HTERT RPE-1 (cell line): ENCODE results near the gene MCM10.
"Not testable (repeated sequence)": the region's sequence is repeated elsewhere in the genome, so short reads cannot be mapped to it uniquely, and the experiment has no call there.

ENCODE experiments used
- in situ Hi-C: fragments of 300-500 bp; cut with MboI; formaldehyde crosslinking; loops from 4 replicates; pipeline ENCODE4 v1.14.3; 2020; ENCODE audit warnings: low sequenced_read_pairs

The MCM10 gene

DNA sequence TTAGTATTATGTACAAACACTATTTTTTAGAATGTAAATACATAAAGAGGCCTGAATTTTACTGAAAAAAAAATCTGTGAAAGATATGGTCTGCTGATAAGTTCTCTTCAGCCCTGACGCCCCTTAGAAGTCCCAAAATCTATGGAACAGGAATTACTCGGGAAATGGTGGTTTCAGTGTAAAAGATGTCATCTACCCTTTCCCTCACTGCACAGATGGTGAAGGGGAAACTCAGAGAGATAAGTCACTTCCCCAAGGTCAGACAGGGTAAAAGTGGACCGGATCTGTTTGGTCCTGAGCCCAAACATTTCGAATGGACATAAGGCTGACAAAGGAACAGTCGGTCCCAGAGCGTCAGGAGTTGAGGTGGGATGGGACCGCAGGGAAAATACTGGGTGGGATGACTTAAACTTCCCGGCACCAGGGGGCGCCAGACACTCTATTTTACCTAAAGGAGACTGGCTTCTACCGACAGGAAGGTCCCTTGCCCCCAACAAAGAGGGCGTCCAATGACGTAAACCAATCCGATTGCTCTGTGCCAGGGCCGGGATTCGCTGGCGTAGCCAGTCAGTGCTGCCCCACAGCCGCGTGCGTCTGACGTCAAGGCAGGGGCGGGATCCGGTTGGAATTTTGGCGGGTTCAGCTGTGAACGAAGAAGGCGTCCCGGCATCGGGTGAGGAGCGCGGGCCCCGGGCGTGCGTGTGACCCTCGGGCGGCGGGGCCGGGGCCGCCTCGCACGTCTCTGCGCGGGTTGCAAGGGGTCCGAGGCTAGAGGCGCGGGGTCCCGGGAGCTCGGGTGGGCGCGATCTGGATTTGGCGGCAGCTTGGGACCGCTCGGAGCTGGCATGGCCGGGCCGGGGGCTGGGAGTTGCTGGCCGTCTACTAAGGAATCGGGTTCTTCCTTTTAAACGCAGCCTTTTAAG, at the start of gene MCM10:
TSS of gene MCM10 (plus strand) at position 625 of the 923 bp plus-strand sequence. CDS start 2,645 bp downstream, outside the sequence.
- in situ Hi-C loops = no loop called here

GRCh38 chr10:13113544-13113943, 47.8 kb upstream of the MCM10 start:
- in situ Hi-C loops = no loop called here

GRCh38 chr10:13115832-13116803, 45.2 kb upstream of the MCM10 start:
- in situ Hi-C loops = no loop called here

DNA sequence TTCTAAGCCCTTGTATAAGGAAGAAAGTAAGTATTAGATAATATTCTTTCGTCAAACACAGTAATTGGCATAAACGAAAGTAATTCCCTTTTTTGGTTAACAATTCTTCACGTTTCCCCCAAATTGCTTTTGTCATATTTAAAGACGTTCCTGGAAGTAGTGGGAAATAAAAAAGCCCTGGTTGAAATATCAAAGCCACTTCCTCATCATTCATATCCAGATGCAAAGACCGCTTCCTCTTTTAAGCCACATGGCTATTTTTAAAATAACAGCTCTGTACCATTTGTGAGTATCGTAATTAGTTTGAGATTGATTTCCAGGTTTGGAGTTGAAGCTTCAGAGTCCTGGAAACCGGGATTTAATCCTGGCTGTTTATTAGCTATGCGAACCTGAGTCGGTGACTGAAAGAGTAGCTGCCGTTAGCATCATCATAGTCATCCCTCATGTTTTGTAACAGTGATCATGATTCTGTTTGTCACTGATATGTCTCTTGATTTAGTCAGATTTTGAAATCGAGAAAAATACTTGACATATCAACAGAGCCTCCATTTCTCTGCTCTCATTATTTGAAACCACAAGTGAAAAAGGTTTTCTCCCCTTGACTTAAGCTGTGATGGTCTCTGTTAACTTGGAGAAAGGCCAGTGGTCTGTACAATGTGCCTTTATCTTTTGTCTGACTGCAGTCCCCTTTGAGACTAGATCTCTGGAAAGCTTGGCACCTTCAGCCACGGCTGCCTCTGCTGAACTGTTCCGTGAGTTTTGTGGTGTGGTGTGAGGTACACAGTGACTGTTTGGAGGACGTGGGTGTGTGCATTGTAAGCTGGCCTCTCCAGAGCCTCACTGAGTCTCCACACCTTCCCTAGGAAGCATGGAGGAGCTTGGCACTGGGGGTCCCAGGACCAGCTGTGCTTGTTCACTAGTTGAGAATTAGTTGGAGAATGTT, 43.2 kb upstream of the MCM10 start:
- in situ Hi-C loops = no loop called here

GRCh38 chr10:13118784-13119410, 42.5 kb upstream of the MCM10 start:
- in situ Hi-C loops = no loop called here

- in situ Hi-C loops = no loop called here
These were observed 40.4 kb upstream of the MCM10 start for GRCh38 chr10:13120786-13121499.

DNA sequence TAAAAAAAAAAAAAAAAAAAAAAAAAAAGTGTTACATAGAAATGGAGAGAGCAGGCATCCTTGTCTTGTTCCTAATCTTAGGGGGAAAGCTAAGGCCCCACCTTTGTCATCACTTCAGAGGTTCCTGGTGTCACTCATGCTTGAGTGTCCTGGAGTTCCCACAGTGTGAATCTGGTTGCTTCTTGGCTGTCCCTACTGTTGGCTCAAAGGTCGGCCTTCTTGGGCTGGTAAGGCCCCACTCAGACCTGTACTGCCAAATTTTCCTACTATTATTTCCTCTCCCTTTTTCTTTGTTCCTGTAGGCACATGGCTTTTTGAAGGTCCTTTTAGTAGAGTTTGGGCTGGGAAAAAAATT, 39.9 kb upstream of the MCM10 start:
- in situ Hi-C loops = no loop called here

DNA sequence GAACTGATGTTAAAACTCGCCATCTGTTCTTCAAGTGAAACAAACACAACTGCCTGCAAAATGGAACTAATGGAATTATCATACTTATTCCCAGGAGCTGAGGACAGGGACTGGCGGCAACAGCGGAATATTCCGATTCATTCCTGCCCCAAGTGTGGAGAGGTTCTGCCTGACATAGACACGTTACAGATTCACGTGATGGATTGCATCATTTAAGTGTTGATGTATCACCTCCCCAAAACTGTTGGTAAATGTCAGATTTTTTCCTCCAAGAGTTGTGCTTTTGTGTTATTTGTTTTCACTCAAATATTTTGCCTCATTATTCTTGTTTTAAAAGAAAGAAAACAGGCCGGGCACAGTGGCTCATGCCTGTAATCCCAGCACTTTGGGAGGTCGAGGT, 24.7 kb upstream of the MCM10 start:
- in situ Hi-C loops = no loop called here

DNA sequence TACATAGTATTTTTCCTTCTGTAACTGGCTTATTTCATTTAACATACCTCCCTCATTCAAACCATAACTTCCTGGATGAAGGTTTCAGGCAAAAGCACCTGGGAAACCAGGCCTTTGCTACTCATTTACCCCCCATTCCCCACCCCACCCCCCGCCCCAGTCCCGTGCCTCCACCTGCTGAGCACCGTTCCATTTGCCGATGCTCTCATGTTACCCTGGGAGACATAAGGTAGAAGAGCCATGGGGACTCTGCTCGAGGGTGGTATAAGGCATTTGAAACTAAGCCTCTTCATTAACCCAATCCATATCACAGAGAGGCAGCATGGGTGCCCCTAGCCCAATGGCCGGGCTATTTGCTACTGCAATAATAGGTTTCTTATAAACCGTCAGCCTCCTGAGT, 22.2 kb upstream of the MCM10 start:
- in situ Hi-C loops = no loop called here

DNA sequence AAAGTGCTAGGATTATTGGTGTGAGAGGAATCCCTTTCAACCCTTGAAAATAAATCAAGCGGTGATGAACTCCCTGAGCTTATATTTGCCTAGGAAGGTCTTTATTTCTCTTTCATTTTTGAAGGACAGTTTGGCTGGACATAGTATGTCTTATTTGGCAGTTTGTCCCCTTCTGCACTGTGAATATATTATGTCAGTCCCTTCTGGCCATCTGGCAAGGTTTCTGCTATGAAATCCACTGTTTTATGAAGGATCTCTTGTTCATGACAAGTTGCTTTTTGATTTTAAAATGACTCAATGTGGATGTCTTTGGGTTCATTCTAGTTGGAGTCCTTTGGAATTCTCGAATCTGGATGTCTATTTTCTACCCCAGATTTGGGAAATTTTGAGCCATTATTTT, 21.7 kb upstream of the MCM10 start:
- in situ Hi-C loops = no loop called here

DNA sequence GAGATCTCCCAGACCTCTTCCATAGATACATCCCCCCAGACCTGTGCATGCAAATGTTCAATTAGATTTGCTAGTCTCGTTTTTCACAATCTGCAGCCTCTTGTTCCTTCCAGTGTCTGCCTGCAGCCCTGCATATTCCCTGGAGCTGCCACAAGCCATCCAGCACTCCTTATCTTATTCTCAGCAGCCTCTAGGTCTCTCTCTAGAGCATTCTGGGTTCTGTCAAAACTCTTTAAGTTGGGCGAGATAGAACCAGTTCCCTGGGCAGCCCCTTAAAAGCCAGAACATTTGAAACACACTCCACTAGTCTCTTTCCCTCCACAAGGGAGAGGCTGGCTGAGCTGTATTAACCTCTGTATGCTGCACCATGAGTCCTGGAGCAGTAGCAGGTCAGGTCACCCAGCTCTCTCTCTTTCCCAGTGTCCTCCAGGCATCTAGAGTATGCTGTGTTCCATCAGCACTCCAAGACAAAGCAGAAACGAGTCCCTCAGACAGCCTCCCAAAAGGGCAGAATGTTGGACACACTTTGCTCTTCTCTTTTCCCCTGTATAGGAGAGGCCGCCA, 20.6 kb upstream of the MCM10 start:
- in situ Hi-C loops = no loop called here

DNA sequence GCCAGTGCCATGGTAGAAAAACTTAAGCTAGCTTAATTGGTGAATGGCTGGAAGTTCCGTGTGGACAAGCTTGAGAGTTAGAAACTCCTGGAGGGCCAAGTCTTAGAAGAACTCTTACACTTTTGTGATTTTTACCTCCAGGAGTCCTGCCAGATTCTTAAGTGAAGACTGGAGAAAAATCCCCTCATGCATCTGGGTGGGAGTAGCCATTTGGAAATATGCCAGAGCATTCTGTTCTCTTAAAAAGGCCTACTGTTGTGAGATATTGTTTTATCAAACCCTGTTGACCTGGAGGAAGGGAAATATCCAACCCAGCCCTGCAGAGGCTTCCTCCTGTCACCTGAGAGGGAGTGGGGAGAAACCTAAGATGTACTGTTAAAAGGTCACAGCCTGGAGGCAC, 17.6 kb upstream of the MCM10 start:
- in situ Hi-C loops = no loop called here

DNA sequence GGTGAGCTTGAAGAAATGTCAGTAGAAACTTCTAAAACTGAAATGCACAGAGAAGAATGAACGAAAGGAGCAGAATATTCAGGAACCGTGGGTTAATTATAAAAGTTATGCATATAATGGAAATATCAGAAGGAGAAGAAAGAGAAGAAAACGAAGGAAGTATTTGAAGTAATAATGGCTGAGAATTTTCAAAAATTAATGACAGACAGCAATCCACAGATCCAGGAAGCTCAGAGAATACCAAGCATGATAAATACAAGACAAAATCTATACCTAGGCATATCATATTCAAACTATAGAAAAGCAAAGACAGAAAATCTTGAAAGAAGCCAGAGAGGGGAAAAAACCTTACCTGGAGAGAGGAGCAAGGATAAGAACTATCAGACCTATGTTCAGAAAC, 16.5 kb upstream of the MCM10 start:
- in situ Hi-C loops = no loop called here

DNA sequence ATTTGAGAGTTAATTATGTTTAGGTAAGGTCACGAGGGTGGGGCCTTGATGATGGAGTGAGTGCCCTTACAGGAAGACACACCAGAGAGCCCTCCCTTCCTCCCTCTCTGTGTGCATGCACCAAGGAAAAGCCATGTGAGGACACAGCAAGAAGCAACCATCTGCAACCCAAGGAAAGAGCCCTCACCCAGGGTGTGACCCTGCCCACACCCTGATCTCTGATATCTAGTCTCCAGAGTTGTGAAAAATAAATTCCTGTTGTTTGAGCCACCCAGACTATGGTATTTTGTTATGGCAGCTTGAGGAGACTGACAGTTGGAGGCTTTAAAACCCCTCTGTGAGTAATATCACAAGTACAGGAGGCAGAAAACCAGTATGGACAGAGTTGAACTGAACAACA, 15.0 kb upstream of the MCM10 start:
- in situ Hi-C loops = no loop called here

- in situ Hi-C loops = no loop called here
These were observed 14.2 kb upstream of the MCM10 start for GRCh38 chr10:13147161-13147560.

DNA sequence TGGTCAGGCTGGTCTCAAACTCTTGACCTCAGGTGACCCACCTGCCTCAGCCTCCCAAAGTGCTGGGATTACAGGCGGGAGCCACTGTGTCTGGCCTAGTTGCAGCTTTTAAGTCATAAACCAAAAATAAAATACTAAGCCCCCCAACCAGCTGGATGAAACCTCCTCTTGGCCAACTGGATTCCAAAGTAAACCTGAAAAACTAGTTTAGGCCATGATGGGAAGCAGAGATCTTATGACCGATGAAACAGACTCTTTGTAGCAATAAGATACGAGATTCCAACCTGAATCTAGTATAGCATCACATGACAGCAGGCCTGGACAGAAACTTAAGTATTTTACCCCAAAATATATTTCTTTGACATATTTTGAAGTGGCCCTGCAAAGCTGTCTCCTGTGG, 9.1 kb upstream of the MCM10 start:
- in situ Hi-C loops = no loop called here

DNA sequence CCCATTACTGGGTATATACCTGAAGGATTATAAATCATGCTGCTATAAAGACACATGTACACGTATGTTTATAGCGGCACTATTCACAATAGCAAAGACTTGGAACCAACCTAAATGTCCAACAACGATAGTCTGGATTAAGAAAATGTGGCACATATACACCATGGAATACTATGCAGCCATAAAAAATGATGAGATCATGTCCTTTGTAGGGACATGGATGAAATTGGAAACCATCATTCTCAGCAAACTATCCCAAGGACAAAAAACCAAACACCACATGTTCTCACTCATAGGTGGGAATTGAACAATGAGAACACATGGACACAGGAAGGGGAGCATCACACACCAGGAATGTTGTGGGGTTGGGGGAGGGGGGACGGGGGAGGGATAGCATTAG, 5.5 kb upstream of the MCM10 start:
- in situ Hi-C loops = not testable (repeated sequence)

DNA sequence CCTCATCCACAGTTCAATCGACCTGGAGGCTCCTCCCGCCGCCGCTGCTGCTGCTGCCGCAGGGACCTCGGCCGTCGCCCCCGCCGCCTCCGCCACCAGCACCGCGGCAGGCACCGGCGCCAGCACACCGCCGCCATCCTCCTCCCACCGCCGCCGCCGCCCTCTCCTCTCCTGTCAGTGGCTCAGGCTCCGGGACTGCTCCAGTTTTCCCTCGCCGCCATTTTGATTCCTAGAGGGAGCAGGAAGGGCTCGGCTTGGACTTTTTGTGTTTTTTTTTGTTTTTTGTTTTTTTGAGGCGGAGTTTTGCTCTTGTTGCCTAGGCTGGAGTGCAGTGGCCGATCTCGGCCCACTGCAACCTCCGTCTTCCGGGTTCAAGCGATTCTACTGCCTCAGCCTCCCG, 3.0 kb upstream of the MCM10 start:
- in situ Hi-C loops = no loop called here

GRCh38 chr10:13161857-13162271, 506 bp downstream of the MCM10 start:
- in situ Hi-C loops = no loop called here
